Fibroblast of mammary gland (primary cell): ENCODE data around the gene PLA2G4B.

Experiments used
- DNase-seq: peaks from one replicate; pipeline ENCODE4 v3.0.0-alpha.2; 2010; ENCODE audit warnings: low read depth
- H3K4me3 ChIP-seq: 2 replicates; pipeline ENCODE4 v1.5.1; 2011; ENCODE audit warnings: low read depth, mild to moderate bottlenecking, low read length, moderate library complexity; ENCODE audit not compliant: control insufficient read depth
- CTCF ChIP-seq: conservative IDR thresholded peaks from 2 replicates; pipeline ENCODE4 v1.5.1; 2011; ENCODE audit warnings: low read depth, low read length, inconsistent platforms; ENCODE audit not compliant: control insufficient read depth, insufficient read depth

Gene PLA2G4B

GRCh38 chr15:41873711-41874110, 35.1 kb downstream of the PLA2G4B start:
- DNase-seq = no peak
- TF ChIP-seq CTCF = no peak
- H3K4me3 ChIP-seq = no peak overlapping the region

GRCh38 chr15:41874736-41875135, 36.1 kb downstream of the PLA2G4B start:
- no peak for TF ChIP-seq CTCF
- no peak for DNase-seq

GRCh38 chr15:41876007-41876406, 37.4 kb downstream of the PLA2G4B start:
- TF ChIP-seq CTCF = no peak
- no peak for DNase-seq
- no peak overlapping the region for H3K4me3 ChIP-seq

More at GRCh38 chr15:41874736-41875135, 36.1 kb downstream of the PLA2G4B start:
- no peak overlapping the region for H3K4me3 ChIP-seq

GRCh38 chr15:41876689-41877088, 38.0 kb downstream of the PLA2G4B start:
- no peak for DNase-seq
- H3K4me3 ChIP-seq = no peak overlapping the region
- no peak for TF ChIP-seq CTCF

- DNase-seq = no peak
- H3K4me3 ChIP-seq = no peak overlapping the region
- no peak for TF ChIP-seq CTCF
Measured at GRCh38 chr15:41877631-41878354, 39.1 kb downstream of the PLA2G4B start.

- no peak for TF ChIP-seq CTCF
- DNase-seq = no peak
- no peak overlapping the region for H3K4me3 ChIP-seq
Measured at GRCh38 chr15:41878355-41878699, 39.7 kb downstream of the PLA2G4B start.
